HT-29 (cell line): Measurements from ENCODE around the gene PEX7. TPM values are rescaled to one million over a fixed set of nuclear protein-coding genes. Genes with fewer than 3 reads are reported as not detected.
"Not testable (repeated sequence)": the region's sequence is repeated elsewhere in the genome, so short reads cannot be mapped to it uniquely, and the experiment has no call there.

Source experiments
- DNase-seq: peaks from one replicate; pipeline ENCODE4 v3.0.0-alpha.2; 2015; ENCODE audit warnings: low spot score
- total RNA-seq: library from RNA; depleted of rRNA; stranded (reverse); fragments of >200 nt; shearing (Covaris generic); gene quantifications from 2 replicates; pipeline ENCODE4 v1.2.3, GENCODE V29; 2014

The PEX7 gene
- total RNA-seq, 1 experiment from 2014 or later: 16.5 TPM

DNA sequence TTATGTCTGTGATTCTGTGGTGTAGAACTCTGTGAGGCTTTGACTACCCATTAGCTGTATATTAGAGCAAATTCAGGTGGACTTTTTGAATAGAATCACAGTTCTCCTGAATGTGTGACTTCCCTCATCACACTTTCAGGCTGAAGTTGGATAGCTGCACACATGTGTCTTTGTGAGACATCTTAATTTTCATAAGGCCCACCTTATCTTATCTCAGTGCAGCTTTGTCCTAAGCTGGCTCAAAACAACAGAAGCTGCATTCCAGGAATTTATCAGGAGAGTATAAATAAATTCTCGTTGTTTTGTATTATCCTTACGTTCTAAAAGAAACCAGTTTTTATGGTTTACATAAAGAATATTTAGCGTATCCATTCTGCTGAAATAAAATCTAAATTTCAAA is 73.5 kb downstream of the PEX7 start:
- no peak for DNase-seq

DNA sequence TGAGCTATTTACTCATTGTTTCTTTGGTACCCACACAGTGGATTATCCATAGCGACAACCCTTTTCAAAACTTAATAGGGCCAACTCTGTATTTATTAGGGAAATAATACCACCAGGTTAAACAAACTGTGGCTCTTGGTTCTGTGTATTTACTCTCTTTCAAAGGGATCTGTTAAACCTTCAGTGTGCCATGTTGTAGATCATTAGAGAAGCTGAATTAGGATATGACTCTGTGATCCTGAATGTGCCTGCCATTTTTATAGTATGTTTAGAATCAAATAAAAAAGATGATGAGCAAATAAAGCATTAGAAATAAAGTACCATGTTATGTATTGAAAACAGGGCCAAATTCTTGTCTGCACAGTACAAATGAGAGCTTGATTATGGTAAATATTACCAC is 74.7 kb downstream of the PEX7 start:
- DNase-seq: no peak

DNA sequence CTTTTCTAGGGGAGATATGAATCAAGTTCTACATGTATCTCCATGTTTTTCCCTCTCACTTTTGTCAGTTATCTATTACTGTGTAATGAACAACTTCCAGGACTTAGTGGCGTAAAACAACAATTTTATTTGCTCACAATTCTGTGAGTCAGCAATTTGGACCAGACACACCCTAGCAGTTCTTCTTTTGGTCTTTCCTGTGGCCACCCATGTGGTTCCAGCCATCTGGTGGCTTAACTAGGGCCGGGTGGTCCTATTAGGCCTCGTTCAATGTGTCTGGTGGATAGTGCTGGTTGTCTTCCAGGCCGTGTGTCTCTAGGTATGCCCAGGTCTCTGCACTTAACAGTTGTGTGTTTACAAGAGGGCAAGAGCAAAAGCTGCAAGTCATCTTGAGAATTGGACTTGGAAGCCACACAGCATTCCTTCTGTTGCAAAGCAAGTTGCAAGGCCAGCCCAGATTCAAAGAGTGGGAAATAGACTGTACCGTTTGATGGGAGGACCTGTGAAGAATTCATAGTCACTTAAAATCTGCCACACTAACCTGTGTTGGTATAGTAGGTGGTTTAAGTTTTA is 78.9 kb downstream of the PEX7 start:
- DNase-seq: no peak

DNA sequence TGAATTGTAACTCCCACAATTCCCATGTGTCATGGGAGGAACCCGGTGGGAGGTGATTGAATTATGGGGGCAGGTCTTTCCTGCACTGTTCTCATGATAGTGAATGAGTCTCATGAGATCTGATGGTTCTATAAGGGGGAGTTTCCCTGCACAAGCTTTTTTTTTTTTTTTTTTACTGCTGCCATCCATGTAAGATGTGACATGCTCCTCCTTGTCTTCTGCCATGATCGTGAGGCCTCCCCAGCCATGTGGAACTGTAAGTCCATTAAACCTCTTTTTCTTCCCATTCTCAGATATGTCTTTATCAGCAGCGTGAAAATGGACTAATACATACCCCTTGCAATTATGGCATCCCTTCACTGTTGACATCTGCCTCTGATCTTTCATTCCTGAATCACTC is 82.1 kb downstream of the PEX7 start:
- not testable (repeated sequence) for DNase-seq

DNA sequence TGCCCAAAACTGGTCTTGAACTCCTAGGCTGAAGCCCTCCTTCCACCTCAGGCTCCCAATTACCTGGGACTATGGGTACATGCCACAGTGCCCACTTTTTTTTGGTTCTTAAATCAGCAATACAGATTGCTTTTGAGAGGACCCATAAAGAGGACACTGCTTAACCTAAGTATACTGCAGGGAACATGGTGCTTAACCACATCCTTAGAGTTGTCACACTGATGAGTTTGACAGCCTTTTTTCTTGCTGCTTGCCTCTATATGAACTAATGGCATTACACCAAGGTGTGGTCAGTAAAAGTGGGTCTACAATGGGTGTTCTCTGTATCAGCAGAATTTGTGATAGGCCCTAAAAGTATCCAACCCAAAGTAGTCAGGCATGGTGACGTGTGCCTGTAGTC is 92.6 kb downstream of the PEX7 start:
- no peak for DNase-seq

DNA sequence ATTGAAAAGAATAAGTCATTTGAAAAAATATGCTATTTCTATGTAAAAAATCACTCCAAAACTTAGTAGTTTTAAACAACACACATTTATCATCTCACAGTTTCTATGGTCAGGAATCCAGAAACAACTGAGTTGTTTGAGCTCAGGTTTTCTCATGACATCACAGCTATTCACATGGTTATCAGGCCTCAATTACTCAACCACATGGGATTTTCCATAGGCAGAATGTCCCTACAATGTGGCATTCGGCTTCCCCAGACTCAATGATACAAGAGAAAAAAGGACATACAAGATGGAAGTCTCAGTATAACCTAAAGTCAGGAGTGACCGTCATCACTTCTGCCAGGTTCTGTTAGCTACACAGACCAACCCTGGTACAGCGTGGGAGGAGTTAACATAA is 96.3 kb downstream of the PEX7 start:
- no peak for DNase-seq

DNA sequence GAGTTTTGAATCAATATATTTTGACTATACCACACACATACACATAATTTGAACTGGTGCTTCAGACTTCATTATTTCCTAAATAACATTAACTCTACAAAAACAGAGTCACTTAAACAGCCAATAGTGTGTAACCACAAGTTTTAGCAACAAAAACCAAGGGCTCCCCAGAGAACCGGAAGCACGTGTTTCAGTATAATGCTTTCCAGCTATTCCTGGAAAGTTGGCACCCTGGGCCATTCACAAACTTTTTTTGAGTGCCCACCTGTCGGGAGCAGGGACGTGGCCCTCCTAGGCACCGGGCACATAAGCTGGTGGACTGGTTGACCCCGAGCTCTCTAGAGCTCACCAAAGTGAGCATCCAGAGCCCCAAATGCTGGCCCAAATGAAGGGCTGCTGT is 97.8 kb downstream of the PEX7 start:
- DNase-seq: no peak

DNA sequence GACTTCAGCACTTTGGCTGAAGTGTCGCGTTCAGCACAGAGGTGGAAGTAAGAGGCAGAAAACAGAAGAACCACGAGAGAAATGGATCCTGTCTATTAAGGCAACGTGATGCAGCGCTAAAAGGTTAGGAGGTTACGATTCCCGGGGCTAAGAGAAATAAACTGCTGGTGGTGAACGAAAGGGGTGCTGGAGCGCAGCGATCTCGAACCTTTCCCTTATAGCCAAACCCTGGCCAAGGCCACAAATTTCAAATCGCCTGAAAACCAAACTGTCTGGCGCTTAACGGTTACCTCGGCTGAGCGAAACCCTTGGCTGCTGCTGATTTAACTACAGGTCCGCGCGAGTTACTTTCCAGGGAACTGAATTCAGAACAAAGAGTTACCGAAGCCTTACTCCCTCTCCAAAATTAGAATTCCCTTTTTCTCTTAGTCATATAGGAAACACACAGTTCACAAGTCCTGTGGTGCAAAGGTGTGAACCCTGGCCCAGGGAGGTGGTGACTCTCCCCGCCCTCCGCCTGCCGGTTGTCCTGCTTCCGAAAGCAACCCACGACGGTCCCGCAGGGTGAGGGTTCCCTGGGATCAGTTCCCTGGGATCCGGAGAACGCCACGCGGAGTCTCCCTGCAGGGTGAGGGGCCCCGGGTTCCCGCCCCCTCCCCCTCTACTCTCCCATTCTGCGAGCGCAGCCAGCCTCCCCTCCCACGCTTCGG is 98.4 kb downstream of the PEX7 start:
- peak; percentile 7 for DNase-seq

DNA sequence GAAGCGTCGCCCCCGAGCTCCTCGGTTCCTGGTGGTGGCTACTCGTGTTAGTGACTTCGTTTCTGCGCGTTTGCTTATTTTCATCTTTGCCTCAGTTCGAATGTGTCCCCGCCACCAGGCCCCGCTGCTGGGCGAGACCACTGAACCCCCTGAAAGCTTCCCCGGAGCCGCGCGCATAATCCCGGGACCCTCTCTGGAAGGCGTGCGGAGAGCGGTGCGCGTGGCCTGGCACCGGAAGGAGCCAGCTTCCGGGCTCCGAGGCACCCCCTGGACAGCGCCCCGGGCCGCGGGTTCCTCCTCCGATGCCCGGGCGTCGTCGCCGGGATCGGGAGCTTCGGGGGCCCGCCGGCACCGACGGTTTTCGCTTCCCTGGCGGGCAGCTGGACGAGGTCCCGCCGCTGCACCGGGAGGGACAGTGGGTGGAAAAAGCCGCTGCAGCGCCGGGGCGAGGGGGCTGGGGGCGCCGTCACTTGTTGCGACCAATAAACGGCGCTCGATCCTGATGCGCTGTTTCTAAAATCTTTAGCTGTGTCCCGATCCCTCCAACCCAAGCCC is 99.1 kb downstream of the PEX7 start:
- DNase-seq: peak; percentile 18

DNA sequence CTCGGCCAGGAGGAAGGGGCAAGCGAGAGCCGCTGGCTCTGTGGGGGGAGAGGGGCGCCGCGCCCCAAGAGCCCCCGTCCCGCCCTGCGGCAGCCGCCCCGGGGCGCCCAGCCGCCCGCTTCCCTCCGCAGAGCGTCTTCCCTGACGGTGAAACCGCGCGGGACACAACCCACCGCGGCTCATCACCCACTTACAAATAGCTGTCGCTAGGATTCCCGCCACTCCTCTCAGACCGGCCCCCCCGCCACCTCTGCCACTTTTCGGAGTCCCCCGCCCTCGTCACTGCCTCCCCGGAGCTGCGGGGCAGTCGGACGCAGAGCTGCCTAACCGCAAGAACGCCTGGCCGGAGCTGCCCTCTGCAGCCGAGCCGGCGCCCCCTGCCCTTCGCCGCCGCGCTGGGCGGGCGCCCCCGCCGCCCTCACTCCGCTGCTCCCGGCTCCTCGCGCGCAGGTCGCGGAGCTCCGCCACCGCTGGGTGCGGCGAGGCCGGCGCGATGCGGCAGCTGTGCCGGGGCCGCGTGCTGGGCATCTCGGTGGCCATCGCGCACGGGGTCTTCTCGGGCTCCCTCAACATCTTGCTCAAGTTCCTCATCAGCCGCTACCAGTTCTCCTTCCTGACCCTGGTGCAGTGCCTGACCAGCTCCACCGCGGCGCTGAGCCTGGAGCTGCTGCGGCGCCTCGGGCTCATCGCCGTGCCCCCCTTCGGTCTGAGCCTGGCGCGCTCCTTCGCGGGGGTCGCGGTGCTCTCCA is 99.7 kb downstream of the PEX7 start, which contains the start of gene SLC35D3:
TSS of gene SLC35D3 (plus strand) at position 366 of the 749 bp plus-strand sequence. CDS start at position 494, 128 bp downstream.
- DNase-seq: peak; percentile 13

DNA sequence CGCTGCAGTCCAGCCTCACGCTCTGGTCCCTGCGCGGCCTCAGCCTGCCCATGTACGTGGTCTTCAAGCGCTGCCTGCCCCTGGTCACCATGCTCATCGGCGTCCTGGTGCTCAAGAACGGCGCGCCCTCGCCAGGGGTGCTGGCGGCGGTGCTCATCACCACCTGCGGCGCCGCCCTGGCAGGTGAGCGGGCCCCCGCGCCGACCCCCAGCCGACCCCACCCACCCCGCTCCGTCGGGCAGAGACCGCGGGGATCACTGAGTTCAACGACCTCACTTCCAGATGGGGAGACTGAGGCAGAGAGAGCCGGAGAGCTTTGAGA is 100.3 kb downstream of the PEX7 start:
- no peak for DNase-seq

DNA sequence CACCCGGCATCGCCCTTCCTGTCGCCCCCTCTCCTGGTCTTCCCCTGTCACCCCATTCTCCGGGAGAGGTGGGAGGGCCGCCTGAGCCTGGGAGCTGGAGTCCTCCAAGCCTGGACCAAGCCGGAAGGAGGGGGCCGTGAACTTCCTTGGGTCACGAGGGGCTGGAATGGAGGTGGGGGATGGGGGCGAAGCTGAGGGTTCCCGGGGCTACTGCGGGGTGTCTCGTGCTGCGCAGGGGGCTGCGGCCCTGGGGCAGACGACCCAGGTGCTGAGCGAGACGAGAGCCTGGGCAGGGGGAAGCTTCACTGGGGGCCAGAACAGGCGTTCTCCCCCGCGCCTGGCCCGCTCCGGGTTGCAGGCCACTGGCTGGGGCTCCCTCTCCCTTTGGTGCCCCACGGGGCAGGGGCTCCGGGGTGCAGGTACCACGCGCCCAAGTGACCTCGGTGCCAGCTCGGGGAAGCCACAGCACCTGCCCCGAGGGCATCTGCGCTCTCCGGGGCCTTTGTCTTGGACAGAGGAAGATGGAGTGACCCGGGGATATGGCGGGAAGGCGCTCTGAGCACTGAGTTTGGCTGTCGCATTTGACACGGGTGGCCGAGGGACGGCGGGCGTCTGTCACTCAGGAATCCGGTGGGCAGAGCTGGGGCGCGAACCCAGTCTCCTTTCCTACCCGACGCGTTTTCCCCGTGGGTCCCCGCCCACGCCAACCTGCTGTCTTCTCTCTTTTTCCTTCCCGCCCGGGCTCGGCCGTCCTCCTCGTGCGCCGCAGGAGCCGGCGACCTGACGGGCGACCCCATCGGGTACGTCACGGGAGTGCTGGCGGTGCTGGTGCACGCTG is 100.9 kb downstream of the PEX7 start:
- DNase-seq: no peak

DNA sequence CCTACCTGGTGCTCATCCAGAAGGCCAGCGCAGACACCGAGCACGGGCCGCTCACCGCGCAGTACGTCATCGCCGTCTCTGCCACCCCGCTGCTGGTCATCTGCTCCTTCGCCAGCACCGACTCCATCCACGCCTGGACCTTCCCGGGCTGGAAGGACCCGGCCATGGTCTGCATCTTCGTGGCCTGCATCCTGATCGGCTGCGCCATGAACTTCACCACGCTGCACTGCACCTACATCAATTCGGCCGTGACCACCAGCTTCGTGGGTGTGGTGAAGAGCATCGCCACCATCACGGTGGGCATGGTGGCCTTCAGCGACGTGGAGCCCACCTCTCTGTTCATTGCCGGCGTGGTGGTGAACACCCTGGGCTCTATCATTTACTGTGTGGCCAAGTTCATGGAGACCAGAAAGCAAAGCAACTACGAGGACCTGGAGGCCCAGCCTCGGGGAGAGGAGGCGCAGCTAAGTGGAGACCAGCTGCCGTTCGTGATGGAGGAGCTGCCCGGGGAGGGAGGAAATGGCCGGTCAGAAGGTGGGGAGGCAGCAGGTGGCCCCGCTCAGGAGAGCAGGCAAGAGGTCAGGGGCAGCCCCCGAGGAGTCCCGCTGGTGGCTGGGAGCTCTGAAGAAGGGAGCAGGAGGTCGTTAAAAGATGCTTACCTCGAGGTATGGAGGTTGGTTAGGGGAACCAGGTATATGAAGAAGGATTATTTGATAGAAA is 101.7 kb downstream of the PEX7 start:
- DNase-seq: no peak

DNA sequence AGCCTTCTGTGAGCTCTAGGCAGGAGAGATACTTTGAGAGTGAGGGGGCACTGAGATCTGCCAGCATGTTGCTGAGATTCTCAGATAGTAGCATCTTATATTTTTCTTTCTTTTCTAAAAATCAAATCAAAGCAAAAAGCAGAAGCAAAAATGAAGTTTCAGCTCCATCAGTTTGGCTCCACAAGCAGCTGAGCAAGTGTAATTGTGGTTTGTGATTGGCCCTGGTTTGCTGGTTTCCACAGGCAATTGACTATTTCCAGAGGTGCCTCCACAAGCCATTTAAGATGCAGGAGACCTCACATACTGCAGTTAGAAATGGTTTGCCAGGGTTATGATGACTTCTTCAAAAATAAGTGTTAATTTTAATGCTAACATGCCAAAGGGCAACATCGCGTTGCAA is 104.0 kb downstream of the PEX7 start:
- no peak for DNase-seq

DNA sequence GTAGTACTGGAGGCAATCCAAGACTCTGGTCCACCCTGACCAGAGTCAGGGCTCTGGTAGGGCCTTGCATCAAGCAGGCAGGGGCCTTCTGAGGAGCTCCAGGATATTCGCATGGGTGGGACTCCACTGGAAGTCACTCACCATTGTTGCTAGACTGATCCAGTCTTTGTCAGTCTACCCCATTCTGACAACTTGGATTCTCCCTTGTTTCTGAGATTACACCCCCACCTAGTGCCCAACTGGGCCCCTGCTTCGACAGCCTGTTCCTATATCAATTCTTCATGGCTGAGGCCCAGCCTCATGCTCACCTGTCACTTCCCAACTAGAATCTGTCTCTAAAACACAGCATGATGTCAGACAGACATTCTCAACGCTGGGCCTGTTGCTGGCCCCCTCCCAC is 104.9 kb downstream of the PEX7 start:
- peak; percentile 58 for DNase-seq

DNA sequence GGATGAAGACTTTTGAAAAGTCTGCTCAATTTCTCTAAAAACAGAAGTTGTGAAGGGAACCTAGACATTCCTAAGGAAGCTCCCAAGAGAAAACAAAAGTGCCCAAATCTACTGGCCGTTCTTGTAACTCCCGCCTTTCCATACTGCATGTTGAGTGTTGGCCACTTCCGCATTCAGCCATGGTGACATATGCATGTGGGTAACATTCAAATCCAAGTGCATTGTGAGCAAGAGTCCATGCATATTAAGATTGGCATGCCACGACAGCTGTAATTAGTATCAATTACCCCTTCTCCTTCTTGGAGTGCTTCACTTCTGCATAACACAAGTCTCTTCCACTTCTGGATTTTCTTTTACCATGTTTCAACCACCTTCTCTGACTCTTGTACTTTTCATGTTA is 108.1 kb downstream of the PEX7 start:
- no peak for DNase-seq

DNA sequence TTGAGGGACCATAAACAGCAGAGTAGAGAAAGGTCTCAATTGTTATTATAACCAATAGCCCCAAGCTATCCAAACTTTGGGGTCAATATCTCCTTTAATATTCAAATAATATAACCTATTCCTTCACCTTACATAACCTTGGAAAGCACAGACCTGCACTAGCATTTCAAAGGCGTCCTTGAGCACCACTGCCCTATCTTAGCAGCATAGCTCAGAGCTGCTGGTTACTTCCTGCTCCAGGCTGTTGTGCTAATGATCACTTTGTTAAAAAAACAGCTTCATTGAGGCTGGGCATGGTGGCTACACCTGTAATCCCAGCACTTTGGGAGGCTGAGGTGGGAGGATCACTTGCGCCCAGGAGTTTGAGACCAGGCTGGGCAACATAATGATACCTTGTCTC is 110.2 kb downstream of the PEX7 start:
- DNase-seq: no peak

DNA sequence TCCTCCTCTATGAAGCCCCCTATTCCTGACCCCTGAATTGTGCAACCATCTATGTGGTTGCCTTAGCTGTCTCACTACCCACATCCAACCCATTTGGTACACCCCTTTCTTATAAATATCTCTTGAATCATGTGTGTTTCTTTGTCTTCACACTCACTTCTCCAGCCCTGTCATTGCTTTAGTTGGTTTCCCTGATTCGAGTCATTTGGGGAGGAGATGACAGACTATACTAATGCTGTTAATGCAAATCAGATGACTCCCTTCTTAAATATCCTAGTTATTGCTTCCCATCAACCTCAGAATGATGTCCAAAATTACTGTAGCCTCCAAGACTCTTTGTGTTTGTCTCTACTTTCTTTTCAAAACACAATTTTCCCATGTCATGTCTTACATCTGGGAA is 122.7 kb downstream of the PEX7 start:
- no peak for DNase-seq

DNA sequence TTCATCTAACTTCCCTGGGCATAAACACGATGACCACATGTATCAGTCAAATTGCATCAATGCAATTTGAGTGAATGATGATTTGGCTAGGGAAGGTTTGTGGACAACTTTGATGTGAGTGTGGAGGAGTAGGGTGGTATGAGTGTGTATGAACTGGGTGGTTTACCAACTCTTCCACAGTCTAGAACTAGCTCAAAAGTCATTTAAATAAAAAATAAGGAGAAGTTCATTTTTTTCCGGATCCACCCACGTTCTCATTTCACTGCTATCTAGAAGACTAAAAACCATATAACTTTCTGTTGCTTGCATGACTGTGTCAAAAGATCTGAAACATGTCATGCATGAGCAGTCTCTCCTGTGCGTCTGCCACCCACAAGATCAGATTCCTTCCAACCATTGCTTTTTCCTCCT is 123.3 kb downstream of the PEX7 start:
- no peak for DNase-seq

DNA sequence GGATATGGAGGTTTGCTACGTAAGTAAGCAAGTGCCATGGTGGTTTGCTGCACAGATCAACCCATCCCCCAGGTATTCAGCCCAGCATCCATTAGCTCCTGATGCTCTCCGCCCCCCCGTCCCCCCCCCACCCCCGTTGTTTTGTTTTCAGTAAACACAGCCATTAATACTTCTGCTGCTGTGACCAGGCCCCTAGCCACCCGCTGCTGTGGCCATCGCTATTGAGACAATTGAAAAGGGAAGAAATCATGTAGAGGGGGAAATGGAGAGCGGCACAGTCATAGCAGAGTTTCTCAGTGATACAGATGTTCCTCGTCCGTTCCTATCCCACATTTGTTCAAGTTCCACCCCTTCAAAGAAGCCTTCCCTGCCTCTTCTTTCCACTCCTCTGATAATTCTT is 124.6 kb downstream of the PEX7 start:
- no peak for DNase-seq

DNA sequence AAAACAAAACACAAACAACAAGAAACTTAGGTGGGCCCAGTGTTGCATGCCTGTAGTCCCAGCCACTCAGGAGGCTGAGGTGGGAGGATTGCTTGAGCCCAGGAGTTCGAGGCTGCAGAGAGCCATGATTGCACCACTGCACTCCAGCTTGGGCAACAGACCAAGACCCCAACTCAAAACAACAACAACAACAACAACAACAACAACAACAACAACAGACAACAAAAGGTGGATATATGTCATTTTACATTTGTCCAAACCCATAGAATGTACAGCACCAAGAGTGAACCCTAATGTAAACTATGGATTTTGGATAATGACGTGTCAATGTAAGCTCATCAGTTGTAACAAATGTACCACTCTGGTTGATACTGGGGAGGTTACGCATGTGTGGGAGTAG is 127.6 kb downstream of the PEX7 start:
- not testable (repeated sequence) for DNase-seq
